Sigmoid colon (tissue), 7 donors: ENCODE results near the gene B3GLCT. TPM values are rescaled to one million over a fixed set of nuclear protein-coding genes. Genes with fewer than 3 reads are reported as not detected.
"Not testable (repeated sequence)": the region's sequence is repeated elsewhere in the genome, so short reads cannot be mapped to it uniquely, and the experiment has no call there.

ENCODE experiments used
- DNase-seq: peaks from one replicate; pipeline ENCODE4 v3.0.0-alpha.2; 2019
- H3K27ac ChIP-seq, 4 donors: fragments of 200-600 bp; sonication (generic); one replicate each; pipeline ENCODE4 v1.5.1; 2016 to 2019; ENCODE audit warnings: mild to moderate bottlenecking in 1 of 4
- H3K27me3 ChIP-seq, 3 donors: fragments of 200-600 bp; sonication (generic); one replicate each; pipeline ENCODE4 v1.5.1; 2019; ENCODE audit warnings: mild to moderate bottlenecking in 1 of 3
- H3K36me3 ChIP-seq, 4 donors: fragments of 200-600 bp; sonication (generic); one replicate each; pipeline ENCODE4 v1.5.1; 2016 to 2019
- H3K4me1 ChIP-seq, 4 donors: fragments of 200-600 bp; sonication (generic); one replicate each; pipeline ENCODE4 v1.5.1; 2017 to 2019
- H3K4me3 ChIP-seq, 4 donors: fragments of 200-600 bp; sonication (generic); one replicate each; pipeline ENCODE4 v1.5.1; 2017 to 2019; ENCODE audit warnings: mild to moderate bottlenecking in 2 of 4, moderate library complexity in 1 of 4
- H3K9me3 ChIP-seq, 4 donors: fragments of 200-600 bp in 3 of 4; sonication (generic) in 3 of 4; one replicate each; pipeline versions ENCODE4 v1.5.1 to v1.6.1; 2013 to 2019
- CTCF ChIP-seq, 4 experiments: fragments of 450-650 bp in 3 of 4; fragments of 200-600 bp in 1 of 4; IDR thresholded peaks; one replicate each; pipeline ENCODE4 v1.5.1; 2016 to 2019; ENCODE audit warnings: antibody characterized with exemption in 4 of 4, mild to moderate bottlenecking in 3 of 4, moderate library complexity in 2 of 4
- EP300 ChIP-seq, 4 donors: sonication (generic); formaldehyde crosslinking; IDR thresholded peaks; one replicate each; pipeline ENCODE4 v1.6.1; 2017; ENCODE audit warnings: antibody characterized with exemption in 4 of 4
- POLR2A ChIP-seq, 2 donors: fragments of 450-650 bp; IDR thresholded peaks; one replicate each; pipeline ENCODE4 v1.6.1; 2016; ENCODE audit warnings: antibody characterized with exemption in 2 of 2, mild to moderate bottlenecking in 2 of 2, moderate library complexity in 2 of 2
- POLR2AphosphoS5 ChIP-seq, 4 donors: sonication (generic); formaldehyde crosslinking; IDR thresholded peaks; one replicate each; pipeline ENCODE4 v1.6.1; 2017; ENCODE audit warnings: antibody characterized with exemption in 4 of 4
- WGBS, 2 donors: extraction: QIAGEN DNeasy Blood & Tissue Kit; methylation state at CpG; one replicate each; pipeline ENCODE4 v1.1.7; 2013; 5-methylcytosine and 5-hydroxymethylcytosine counted together
- intact Hi-C: fragments of 100-400 bp; cut with DNase I; formaldehyde crosslinking; loops from one replicate; pipeline ENCODE4 v1.15.1; 2023
- polyA plus RNA-seq, 3 donors: library from polyadenylated mRNA; stranded (reverse); fragments of 200-250 nt; gene quantifications; one replicate each; pipeline ENCODE4 v1.2.3, GENCODE V29; 2013
- total RNA-seq, 4 donors: library from RNA; depleted of rRNA; stranded (reverse); fragments of >200 nt; gene quantifications; one replicate each; pipeline ENCODE4 v1.1.0, GENCODE V29; 2016
- donor health status: healthy with polysubstance abuse.
- donor health status: Bipolar disorder and iron deficiency.
- donor health status: healthy.

The B3GLCT gene
- total and polyA plus RNA-seq, 7 donors, result 0.60 to 7.5 (median 5.8) TPM

- no peak for DNase-seq
- 81 to 82% methylated on average over 3 of the region's 3 CpGs for WGBS, 2 donors
- intact Hi-C loops, result no loop called here
- H3K27me3 ChIP-seq, result no peaks in the 10 kb centered on the region
- TF ChIP-seq EP300 (IDR thresholded peaks at IDR 0.05), result no peak
- TF ChIP-seq POLR2A (IDR thresholded peaks at IDR 0.05), result no peak
- H3K36me3 ChIP-seq, result no peaks in the 10 kb centered on the region
- H3K4me1 ChIP-seq, result peaks cover 0 to 3% (median 0%) of the 10 kb centered on the region in 4 donors
- H3K4me3 ChIP-seq, result no peak overlapping the region
- no peak overlapping the region for H3K27ac ChIP-seq
- no peaks in the 10 kb centered on the region for H3K9me3 ChIP-seq
Observed at GRCh38 chr13:31174018-31174417, 25.8 kb upstream of the B3GLCT start.

GRCh38 chr13:31175847-31176532 is 23.8 kb upstream of the B3GLCT start:
- Histone ChIP-seq H3K4me3 (no peak overlapping the region), H3K27ac (no peak overlapping the region), H3K9me3 (no peaks in the 10 kb centered on the region), H3K36me3 (no peaks in the 10 kb centered on the region), H3K27me3 (no peaks in the 10 kb centered on the region), H3K4me1 (peaks cover 0 to 3% (median 0%) of the 10 kb centered on the region in 4 donors)
- WGBS, 2 donors, result 78 to 81% methylated on average over 3 of the region's 3 CpGs
- intact Hi-C loops, result no loop called here
- TF ChIP-seq POLR2A (IDR thresholded peaks at IDR 0.05) (no peak), POLR2AphosphoS5 (IDR thresholded peaks at IDR 0.05) (no peak), CTCF (IDR thresholded peaks at IDR 0.05) (no peak), EP300 (IDR thresholded peaks at IDR 0.05) (no peak)
- DNase-seq, result no peak

- H3K4me1 ChIP-seq, H3K27me3 ChIP-seq, H3K36me3 ChIP-seq, intact Hi-C loops, H3K9me3 ChIP-seq, DNase-seq, H3K27ac ChIP-seq, H3K4me3 ChIP-seq: not testable (repeated sequence)
- whole genome bisulfite sequencing, 2 donors, result 87 to 92% methylated on average over 12 of the region's 12 CpGs
Observed at GRCh38 chr13:31177813-31178495, 21.8 kb upstream of the B3GLCT start.

GRCh38 chr13:31179241-31179640 is 20.5 kb upstream of the B3GLCT start:
- intact Hi-C loops, result no loop called here
- Histone ChIP-seq H3K27me3 (no peaks in the 10 kb centered on the region), H3K4me3 (no peak overlapping the region), H3K27ac (no peak overlapping the region), H3K9me3 (no peaks in the 10 kb centered on the region), H3K4me1 (peaks cover 0 to 3% (median 0%) of the 10 kb centered on the region in 4 donors), H3K36me3 (no peaks in the 10 kb centered on the region)
- 93 to 95% methylated on average over 8 of the region's 8 CpGs for whole genome bisulfite sequencing, 2 donors
- TF ChIP-seq CTCF (IDR thresholded peaks at IDR 0.05), result no peak
- no peak for TF ChIP-seq POLR2AphosphoS5 (IDR thresholded peaks at IDR 0.05)
- no peak for TF ChIP-seq POLR2A (IDR thresholded peaks at IDR 0.05)
- TF ChIP-seq EP300 (IDR thresholded peaks at IDR 0.05), result no peak
- no peak for DNase-seq

- DNase-seq, result no peak
- Histone ChIP-seq H3K27me3 (no peaks in the 10 kb centered on the region), H3K4me1 (peaks cover 0 to 3% (median 0%) of the 10 kb centered on the region in 4 donors), H3K9me3 (no peaks in the 10 kb centered on the region), H3K36me3 (no peaks in the 10 kb centered on the region), H3K27ac (no peak overlapping the region), H3K4me3 (no peak overlapping the region)
- intact Hi-C loops, result no loop called here
- no peak for TF ChIP-seq POLR2AphosphoS5 (IDR thresholded peaks at IDR 0.05)
- no peak for TF ChIP-seq CTCF (IDR thresholded peaks at IDR 0.05)
- no peak for TF ChIP-seq POLR2A (IDR thresholded peaks at IDR 0.05)
- TF ChIP-seq EP300 (IDR thresholded peaks at IDR 0.05), result no peak
- 78 to 87% methylated on average over 5 of the region's 5 CpGs for WGBS, 2 donors
Observed at GRCh38 chr13:31179754-31180153, 20.0 kb upstream of the B3GLCT start.
